Measurements from ENCODE around the gene ANKRD34A. TPM values are rescaled to one million over a fixed set of nuclear protein-coding genes. Genes with fewer than 3 reads are reported as not detected.
A peak's percentile ranks its signal among the peaks of the same experiment; 100 is the strongest.

Gene ANKRD34A
- total and polyA plus RNA-seq, 2 of the 4 experiments (the other 2 are of a cell fraction), result 0.90 to 1.9 TPM

GRCh38 chr1:145983960-145984830, 19.8 kb upstream of the ANKRD34A start:
- no CpG with 5 or more reads among the region's 12 CpGs for WGBS, 2 experiments (ENCODE audit: extremely low coverage in 2 of 2, insufficient read length in 1 of 2)

More at GRCh38 chr1:145983960-145984830, 19.8 kb upstream of the ANKRD34A start:
- Histone ChIP-seq H3K27ac (ENCODE audit: insufficient read depth, low read length) (no peak overlapping the region), H3K4me3 (ENCODE audit: insufficient read depth, low read depth, low read length) (no peak overlapping the region), H4K5ac (ENCODE audit: low read depth, low read length) (no peak overlapping the region), H4K20me1 (ENCODE audit: insufficient read depth, low read length) (no peaks in the 10 kb centered on the region), H3K14ac (replicated peaks; ENCODE audit: low read depth, low read length) (peak overlapping the region; percentile 79), H2AK9ac (replicated peaks; ENCODE audit: low read depth, low read length, poor library complexity) (no peak overlapping the region), H3K79me1 (ENCODE audit: low read depth in 1 of 2, low read length in 2 of 2) (peaks cover 4 to 5% of the 10 kb centered on the region in 2 experiments; a peak in 2 of 4 replicates), H3K9ac (ENCODE audit: low read depth, low read length) (no peak overlapping the region), H3K9me1 (ENCODE audit: insufficient read depth, low read length) (peaks cover 15% of the 10 kb centered on the region), H4K91ac (ENCODE audit: insufficient read depth, low read depth, low read length) (peak overlapping the region; percentile 75), H4K8ac (ENCODE audit: low read depth in 2 of 2, low read length in 2 of 2) (peak overlapping the region; percentile 81 to 91; a peak in 1 of 4 replicates), H2BK20ac (ENCODE audit: low read depth, low read length) (peak overlapping the region; percentile 80), H3K4me1 (ENCODE audit: control insufficient read depth, insufficient read depth, low read length) (peaks cover 13% of the 10 kb centered on the region), H3K4me2 (ENCODE audit: low read depth, low read length) (no peak overlapping the region), H3K23ac (ENCODE audit: low read depth, low read length) (peak overlapping the region; percentile 52; the same call in 1 of the 2 replicates), H3K18ac (ENCODE audit: low read depth, low read length) (peak overlapping the region; percentile 76; the same call in 1 of the 2 replicates), H3K36me3 (ENCODE audit: control insufficient read depth, insufficient read depth, low read length) (no peaks in the 10 kb centered on the region), H2AFZ (replicated peaks; ENCODE audit: low read length, poor library complexity) (no peak overlapping the region), H2AK5ac (ENCODE audit: low read depth, low read length) (peak overlapping the region; percentile 94), H2BK120ac (ENCODE audit: low read depth, low read length) (peak overlapping the region; percentile 94), H2BK5ac (ENCODE audit: low read depth, low read length, poor library complexity, severe bottlenecking) (no peak overlapping the region), H3K4ac (ENCODE audit: low read depth, low read length) (peak overlapping the region; percentile 94), H3K9me3 (ENCODE audit: control insufficient read depth, insufficient read depth, low read length) (no peaks in the 10 kb centered on the region), H3K56ac (ENCODE audit: extremely low read depth, insufficient read depth, low read length) (no peak overlapping the region), H2BK15ac (ENCODE audit: low read depth, low read length) (peak overlapping the region; percentile 83; the same call in 2 of the 3 replicates), H3K27me3 (ENCODE audit: control insufficient read depth, insufficient read depth, low read length) (no peaks in the 10 kb centered on the region)
- no TSS peak for BruUV-seq (replicated peaks)
- in situ Hi-C loops (cut with MboI; ENCODE audit: low sequenced_read_pairs), result no loop called here
- ATAC-seq (ENCODE audit: low read depth) (no peak), DNase-seq (no peak)
- intact Hi-C loops (cut with micrococcal nuclease), result no loop called here
- POLR2A ChIA-PET (ENCODE audit: unreplicated experiment), result no interaction called here
- dilution Hi-C loops (cut with HindIII; ENCODE audit: low sequenced_read_pairs, unreplicated experiment), result no loop called here
- TF ChIP-seq, protein P1, sequence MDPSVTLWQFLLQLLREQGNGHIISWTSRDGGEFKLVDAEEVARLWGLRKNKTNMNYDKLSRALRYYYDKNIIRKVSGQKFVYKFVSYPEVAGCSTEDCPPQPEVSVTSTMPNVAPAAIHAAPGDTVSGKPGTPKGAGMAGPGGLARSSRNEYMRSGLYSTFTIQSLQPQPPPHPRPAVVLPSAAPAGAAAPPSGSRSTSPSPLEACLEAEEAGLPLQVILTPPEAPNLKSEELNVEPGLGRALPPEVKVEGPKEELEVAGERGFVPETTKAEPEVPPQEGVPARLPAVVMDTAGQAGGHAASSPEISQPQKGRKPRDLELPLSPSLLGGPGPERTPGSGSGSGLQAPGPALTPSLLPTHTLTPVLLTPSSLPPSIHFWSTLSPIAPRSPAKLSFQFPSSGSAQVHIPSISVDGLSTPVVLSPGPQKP (IDR thresholded peaks at IDR 0.05; ENCODE audit: borderline replicate concordance, low read depth, low read length), result no peak
- TF ChIP-seq BHLHE40 (IDR thresholded peaks at IDR 0.05; ENCODE audit: low read depth, low read length) (no peak), RCOR1 (IDR thresholded peaks at IDR 0.05; ENCODE audit: insufficient replicate concordance, low read length) (no peak), FOS (IDR thresholded peaks at IDR 0.05; ENCODE audit: low read depth, low read length) (no peak), CEBPB (IDR thresholded peaks at IDR 0.05; ENCODE audit: low read depth, low read length) (no peak), SMC3 (IDR thresholded peaks at IDR 0.05; ENCODE audit: low read depth, low read length) (no peak), RAD21 (IDR thresholded peaks at IDR 0.05; ENCODE audit: low read length) (no peak), MAZ (IDR thresholded peaks at IDR 0.05; ENCODE audit: borderline replicate concordance, low read depth, low read length) (no peak)
- CTCF ChIA-PET, result interaction anchor here (1.2 kb wide), 1 partner anchor 9 kb away, joined by 3 read pairs; no protein-coding TSS in a partner anchor

Data from IMR-90 (cell line).